Common myeloid progenitor, CD34-positive (primary cell): ENCODE measurements around the gene C10orf90.

Experiments used
- CTCF ChIA-PET: fragments of 350-600 bp; sonication (Branson Sonifier 250); formaldehyde crosslinking; loops from one replicate; lab custom pipeline; 2021; ENCODE audit warnings: antibody characterized with exemption; lab: Charles Lee
- POLR2A ChIA-PET: fragments of 350-600 bp; sonication (Branson Sonifier 250); formaldehyde crosslinking; loops from one replicate; lab custom pipeline; 2021; ENCODE audit warnings: antibody characterized with exemption; lab: Charles Lee
- DNase-seq, 3 donors: peaks; one replicate each; pipeline versions ENCODE4 v3.0.0 to v3.0.0-alpha.2; 2013
- H3K27ac ChIP-seq, 2 experiments: 1 replicate in 1 of 2; 2 replicates in 1 of 2; pipeline ENCODE4 v1.7.0; 2013; ENCODE audit warnings: inconsistent platforms in 2 of 2, low read length in 2 of 2, mild to moderate bottlenecking in 2 of 2, low read depth in 1 of 2, moderate library complexity in 1 of 2; ENCODE audit not compliant: severe bottlenecking in 2 of 2, insufficient read depth in 1 of 2, poor library complexity in 1 of 2
- H3K27me3 ChIP-seq, 5 experiments: replicated peaks in 2 of 5; 1 replicate in 3 of 5; 2 replicates in 2 of 5; pipeline versions ENCODE4 v1.6.1 to v1.7.0; 2013; ENCODE audit warnings: low read length in 4 of 5, mild to moderate bottlenecking in 2 of 5, moderate library complexity in 2 of 5, inconsistent platforms in 1 of 5; ENCODE audit not compliant: insufficient read depth in 5 of 5, control insufficient read depth in 4 of 5
- H3K36me3 ChIP-seq, 4 experiments: 1 replicate in 2 of 4; 2 replicates in 2 of 4; pipeline versions ENCODE4 v1.6.1 to v1.7.0; 2013; ENCODE audit warnings: low read length in 3 of 4, control low read depth in 1 of 4, mild to moderate bottlenecking in 1 of 4; ENCODE audit not compliant: control insufficient read depth in 4 of 4, insufficient read depth in 4 of 4
- H3K4me1 ChIP-seq, 4 experiments: 1 replicate in 3 of 4; 2 replicates in 1 of 4; pipeline versions ENCODE4 v1.6.1 to v1.7.1; 2013; ENCODE audit warnings: low read length in 3 of 4, mild to moderate bottlenecking in 3 of 4, control low read depth in 1 of 4, inconsistent platforms in 1 of 4, moderate library complexity in 1 of 4; ENCODE audit not compliant: control insufficient read depth in 4 of 4, insufficient read depth in 4 of 4; ENCODE audit errors: control extremely low read depth in 1 of 4
- H3K4me3 ChIP-seq, 7 experiments: 1 replicate in 4 of 7; 2 replicates in 3 of 7; pipeline versions ENCODE4 v1.5.1 to v1.7.0; 2013; ENCODE audit warnings: mild to moderate bottlenecking in 7 of 7, low read length in 6 of 7, moderate library complexity in 6 of 7, inconsistent platforms in 2 of 7, low read depth in 2 of 7, control low read depth in 1 of 7; ENCODE audit not compliant: insufficient read depth in 4 of 7, control insufficient read depth in 1 of 7; ENCODE audit errors: extremely low read depth in 1 of 7
- H3K9me3 ChIP-seq, 5 experiments: 1 replicate in 4 of 5; 2 replicates in 1 of 5; pipeline versions ENCODE4 v1.6.1 to v1.7.1; 2013; ENCODE audit warnings: low read length in 4 of 5, mild to moderate bottlenecking in 2 of 5, inconsistent platforms in 1 of 5, low read depth in 1 of 5, moderate library complexity in 1 of 5; ENCODE audit not compliant: control insufficient read depth in 4 of 5, insufficient read depth in 2 of 5; ENCODE audit errors: control extremely low read depth in 1 of 5
- WGBS: methylation state at CpG from one replicate; pipeline ENCODE4 v1.1.5; 2013; ENCODE audit not compliant: insufficient coverage; 5-methylcytosine and 5-hydroxymethylcytosine counted together

C10orf90 gene

DNA sequence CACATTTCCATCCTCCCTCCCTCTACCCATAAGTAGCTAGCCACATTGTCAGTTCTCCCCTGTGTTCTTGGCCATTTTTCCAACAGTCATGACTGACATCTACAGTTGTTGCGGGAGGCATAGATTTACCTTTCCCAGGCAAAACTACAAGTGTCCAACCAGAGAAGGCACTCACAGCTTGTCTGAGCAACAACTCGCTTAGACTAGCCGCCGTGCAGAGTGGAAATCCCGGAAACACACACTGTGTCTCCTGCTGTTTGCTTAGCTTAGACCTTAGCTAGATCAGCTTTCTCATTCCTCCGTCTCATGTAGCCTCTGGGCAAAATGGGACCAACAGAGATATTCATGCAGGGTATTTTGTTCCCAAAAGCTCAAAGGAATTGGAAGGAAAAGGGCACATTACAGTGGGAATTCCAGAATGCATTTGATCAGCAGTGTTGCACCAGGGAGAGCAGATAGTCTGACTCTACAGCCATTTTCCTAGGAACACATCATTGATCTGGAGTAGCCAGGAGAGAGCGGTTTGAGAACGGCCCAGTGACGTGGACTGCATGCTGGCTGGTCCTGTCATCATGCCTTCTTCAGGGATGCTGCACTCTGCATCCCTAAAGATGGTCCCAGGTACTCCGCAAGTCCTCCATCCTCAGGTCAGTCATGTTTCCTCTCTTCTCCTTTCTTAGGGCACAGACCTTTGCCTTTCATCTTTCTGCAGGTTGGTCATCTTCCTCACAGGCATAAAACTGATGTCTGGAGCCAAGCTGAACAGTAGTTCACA lies 89.4 kb downstream of the C10orf90 start:
- Histone ChIP-seq H3K36me3 (no peaks in the 10 kb centered on the region), H3K27ac (no peak overlapping the region), H3K4me3 (no peak overlapping the region), H3K9me3 (no peaks in the 10 kb centered on the region), H3K4me1 (no peaks in the 10 kb centered on the region), H3K27me3 (peaks cover 0 to 11% (median 3%) of the 10 kb centered on the region in 5 experiments)
- ChIA-PET CTCF (no interaction called here), POLR2A (no interaction called here)
- DNase-seq: no peak
- 96% methylated on average over 9 of the region's 10 CpGs for WGBS

DNA sequence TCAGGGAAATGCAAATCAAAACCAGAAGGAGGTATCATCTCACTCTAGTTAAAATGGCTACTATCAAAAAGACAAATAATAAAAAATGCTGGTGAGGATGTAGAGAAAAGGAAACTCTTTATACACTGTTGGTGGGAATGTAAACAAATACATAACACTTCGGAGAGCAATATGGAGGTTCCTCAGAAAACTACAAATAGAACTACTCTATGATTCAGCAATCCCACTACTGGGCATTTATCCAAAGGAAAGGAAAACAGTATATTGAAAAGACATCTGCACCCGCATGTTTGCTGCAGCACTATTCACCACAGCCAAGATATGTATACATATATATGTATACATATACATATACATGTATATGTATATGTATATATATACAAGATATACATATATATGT lies 94.2 kb downstream of the C10orf90 start:
- peaks cover 0 to 3% (median 0%) of the 10 kb centered on the region in 5 experiments for H3K27me3 ChIP-seq
- H3K27ac ChIP-seq: no peak overlapping the region
- H3K4me3 ChIP-seq: no peak overlapping the region
- ChIA-PET CTCF (no interaction called here), POLR2A (no interaction called here)
- H3K36me3 ChIP-seq: no peaks in the 10 kb centered on the region
- no CpG with 5 or more reads among the region's 2 CpGs for WGBS
- no peaks in the 10 kb centered on the region for H3K4me1 ChIP-seq
- DNase-seq: no peak
- no peaks in the 10 kb centered on the region for H3K9me3 ChIP-seq

DNA sequence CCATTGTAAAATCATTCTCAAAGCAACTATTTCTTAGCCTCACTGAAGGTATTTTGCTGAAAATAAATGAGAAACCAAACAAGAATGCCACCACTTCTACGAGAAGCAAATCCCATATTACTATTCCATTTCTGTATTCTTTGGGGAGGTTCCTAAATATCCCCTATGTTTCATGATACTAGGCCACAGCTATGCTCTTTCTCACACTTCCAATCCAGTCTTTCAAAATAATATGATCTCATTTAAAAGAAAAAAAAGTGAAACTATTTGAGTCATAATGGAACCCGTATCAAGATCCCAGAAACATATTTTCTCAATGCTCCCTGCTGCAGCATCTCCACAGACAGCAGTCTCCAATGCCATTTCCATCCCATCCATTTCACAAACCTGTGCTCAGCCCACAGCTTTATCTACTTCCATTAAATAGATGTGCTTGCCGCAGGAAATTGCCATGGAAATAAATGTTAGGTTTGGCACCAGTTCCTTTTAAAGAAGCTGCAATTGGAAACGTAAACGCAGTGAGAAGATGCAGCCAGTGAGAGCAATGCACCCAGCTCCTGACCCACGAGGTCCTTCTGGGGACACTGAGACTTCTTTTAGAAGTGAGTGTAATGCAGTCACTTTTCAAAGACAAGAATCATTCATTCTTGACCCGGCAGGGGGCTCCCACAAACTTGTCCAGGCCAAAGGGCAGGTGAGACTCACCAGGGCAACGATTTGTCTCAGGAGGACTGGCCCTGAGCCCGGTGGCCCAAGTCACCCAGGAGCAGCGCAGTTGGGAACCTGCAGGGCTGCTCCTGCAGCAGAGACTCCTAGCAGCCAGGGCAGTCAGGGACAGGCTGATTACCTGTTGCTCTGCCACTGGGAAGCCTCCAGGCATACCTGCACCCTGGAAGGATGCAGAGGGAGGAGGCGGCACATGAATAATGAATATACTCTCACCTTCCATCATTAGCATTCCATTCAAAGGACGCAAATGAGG lies 99.6 kb downstream of the C10orf90 start:
- ChIA-PET POLR2A (no interaction called here), CTCF (no interaction called here)
- no peak for DNase-seq
- Histone ChIP-seq H3K27me3 (peaks cover 0 to 23% (median 2%) of the 10 kb centered on the region in 5 experiments), H3K36me3 (no peaks in the 10 kb centered on the region), H3K4me3 (no peak overlapping the region), H3K4me1 (no peaks in the 10 kb centered on the region), H3K27ac (no peak overlapping the region), H3K9me3 (peaks cover 0 to 2% (median 0%) of the 10 kb centered on the region in 5 experiments)
- 77% methylated on average over 8 of the region's 12 CpGs for WGBS

- no peak for DNase-seq
- no peak overlapping the region for H3K4me3 ChIP-seq
Observed at GRCh38 chr10:126570245-126570570, 100.3 kb downstream of the C10orf90 start.

DNA sequence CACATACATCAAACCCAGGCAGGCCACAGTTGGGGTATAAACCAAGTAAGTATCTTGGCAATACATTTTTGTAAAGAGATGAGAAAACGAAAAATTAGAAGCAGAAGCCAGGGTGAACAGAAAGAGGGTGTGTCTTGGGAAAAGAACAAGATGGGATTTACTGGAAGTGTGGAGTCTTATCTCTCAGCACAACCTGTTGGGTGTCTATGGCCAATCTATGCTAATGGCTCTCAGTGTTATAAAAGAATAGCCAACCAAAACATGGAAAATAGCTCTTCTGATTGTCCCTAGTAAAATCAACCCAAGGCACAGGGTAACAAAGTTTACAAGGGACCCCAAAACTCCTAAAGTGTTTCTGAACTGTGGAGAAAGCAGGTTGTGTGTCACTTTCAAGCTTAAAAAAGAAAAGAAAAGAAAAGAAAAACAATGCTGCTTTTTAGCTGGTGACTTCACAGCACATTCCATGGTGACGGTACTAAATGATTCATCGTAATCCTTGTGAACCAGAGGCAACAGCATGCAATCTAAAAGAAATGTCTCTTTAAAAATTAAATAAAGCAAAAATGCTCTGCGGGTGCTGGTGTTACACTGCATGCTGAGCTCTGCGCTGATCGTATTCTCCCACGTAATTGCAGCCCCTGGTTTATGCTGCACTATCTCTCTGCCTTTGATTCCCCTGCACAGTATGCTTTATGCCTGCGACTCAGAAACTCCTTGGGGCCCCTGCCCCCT lies 100.8 kb downstream of the C10orf90 start:
- WGBS: 45% methylated on average over 8 of the region's 8 CpGs
- no peaks in the 10 kb centered on the region for H3K36me3 ChIP-seq
- DNase-seq: no peak
- no peak overlapping the region for H3K4me3 ChIP-seq
- H3K27ac ChIP-seq: no peak overlapping the region
- no peaks in the 10 kb centered on the region for H3K4me1 ChIP-seq
- H3K27me3 ChIP-seq: peaks cover 0 to 23% (median 2%) of the 10 kb centered on the region in 5 experiments
- peaks cover 0 to 2% (median 0%) of the 10 kb centered on the region in 5 experiments for H3K9me3 ChIP-seq
- CTCF ChIA-PET: no interaction called here
- POLR2A ChIA-PET: no interaction called here

More at GRCh38 chr10:126570245-126570570, 100.3 kb downstream of the C10orf90 start:
- Histone ChIP-seq H3K4me1 (no peaks in the 10 kb centered on the region), H3K9me3 (peaks cover 0 to 2% (median 0%) of the 10 kb centered on the region in 5 experiments), H3K36me3 (no peaks in the 10 kb centered on the region), H3K27me3 (peaks cover 0 to 23% (median 2%) of the 10 kb centered on the region in 5 experiments), H3K27ac (no peak overlapping the region)
- ChIA-PET POLR2A (no interaction called here), CTCF (no interaction called here)
- WGBS: 100% methylated on average over 1 of the region's 4 CpGs

DNA sequence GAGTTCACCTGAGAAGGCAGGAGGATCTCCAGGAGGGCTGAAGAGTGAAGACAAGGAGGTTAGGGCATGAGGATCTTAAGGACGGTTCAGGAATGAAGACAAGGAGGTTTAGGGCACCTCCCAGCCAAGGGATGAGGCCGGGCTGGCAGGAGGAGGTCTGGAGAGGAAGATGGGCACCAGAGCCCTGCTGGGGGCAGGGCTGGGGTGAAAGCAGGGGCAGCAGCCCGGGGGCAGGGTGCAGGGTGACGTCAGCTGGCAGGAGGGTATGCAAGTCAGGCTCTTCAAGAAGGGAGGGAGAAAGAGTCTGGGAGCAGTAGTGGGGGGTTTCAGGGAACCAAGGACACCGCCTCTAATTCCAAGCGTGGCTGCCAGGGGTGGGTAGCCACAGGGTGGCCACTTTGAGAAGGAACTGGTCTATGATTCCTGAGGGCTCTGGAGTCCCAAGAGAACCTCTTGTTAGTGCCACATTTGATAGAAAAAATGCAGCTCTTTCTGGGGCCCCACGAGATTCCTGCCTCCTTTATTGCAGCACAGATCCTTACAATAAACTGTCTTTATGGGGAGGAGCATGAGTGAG lies 101.6 kb downstream of the C10orf90 start:
- H3K9me3 ChIP-seq: peaks cover 0 to 2% (median 0%) of the 10 kb centered on the region in 5 experiments
- DNase-seq: no peak
- H3K4me1 ChIP-seq: no peaks in the 10 kb centered on the region
- no peak overlapping the region for H3K27ac ChIP-seq
- POLR2A ChIA-PET: no interaction called here
- no peaks in the 10 kb centered on the region for H3K36me3 ChIP-seq
- H3K4me3 ChIP-seq: no peak overlapping the region
- 77% methylated on average over 6 of the region's 7 CpGs for WGBS
- H3K27me3 ChIP-seq: peaks cover 0 to 23% (median 2%) of the 10 kb centered on the region in 5 experiments
- CTCF ChIA-PET: no interaction called here
